ENCODE measurements around the gene ZNF804A. TPM values are rescaled to one million over a fixed set of nuclear protein-coding genes. Genes with fewer than 3 reads are reported as not detected.

ZNF804A gene
- total and polyA plus RNA-seq, 2 of the 4 experiments (the other 2 are of a cell fraction) = 2.2 to 2.7 TPM

DNA sequence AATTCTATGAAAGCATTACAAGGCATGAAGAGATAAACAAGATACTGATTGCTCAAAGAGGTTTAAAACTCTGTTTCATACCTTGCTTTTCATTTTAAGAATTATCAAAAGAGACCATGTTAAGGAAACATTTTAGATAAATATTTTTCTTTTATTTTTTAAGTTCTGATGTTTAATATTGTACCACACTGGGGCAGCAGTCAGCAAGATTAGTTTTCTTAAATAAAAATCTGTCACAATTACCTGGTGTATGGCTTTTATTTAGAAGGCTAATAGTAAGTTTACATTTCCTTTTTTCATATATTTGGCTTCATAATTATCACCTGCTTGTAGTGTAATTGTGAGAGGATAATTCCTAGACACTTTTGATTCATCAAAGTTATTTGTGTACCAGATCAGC lies 46.4 kb downstream of the ZNF804A start:
- Histone ChIP-seq H3K23ac (ENCODE audit: low read depth, low read length) (no peak overlapping the region), H4K8ac (ENCODE audit: low read depth in 2 of 2, low read length in 2 of 2) (no peak overlapping the region; a peak in 1 of 4 replicates), H4K20me1 (ENCODE audit: insufficient read depth, low read length) (no peaks in the 10 kb centered on the region), H2AK5ac (ENCODE audit: low read depth, low read length) (no peak overlapping the region), H4K5ac (ENCODE audit: low read depth, low read length) (no peak overlapping the region), H3K4me1 (ENCODE audit: control insufficient read depth, insufficient read depth, low read length) (peaks cover 5% of the 10 kb centered on the region), H2AK9ac (replicated peaks; ENCODE audit: low read depth, low read length, poor library complexity) (no peak overlapping the region), H3K4me2 (ENCODE audit: low read depth, low read length) (no peak overlapping the region), H4K91ac (ENCODE audit: insufficient read depth, low read depth, low read length) (no peak overlapping the region), H3K9me1 (ENCODE audit: insufficient read depth, low read length) (no peaks in the 10 kb centered on the region), H3K36me3 (ENCODE audit: control insufficient read depth, insufficient read depth, low read length) (no peaks in the 10 kb centered on the region), H3K27me3 (ENCODE audit: control insufficient read depth, insufficient read depth, low read length) (no peaks in the 10 kb centered on the region), H3K9me3 (ENCODE audit: control insufficient read depth, insufficient read depth, low read length) (no peaks in the 10 kb centered on the region), H2AFZ (replicated peaks; ENCODE audit: low read length, poor library complexity) (no peak overlapping the region), H3K27ac (ENCODE audit: insufficient read depth, low read length) (no peak overlapping the region), H3K4ac (ENCODE audit: low read depth, low read length) (no peak overlapping the region), H3K4me3 (ENCODE audit: insufficient read depth, low read depth, low read length) (no peak overlapping the region), H3K14ac (replicated peaks; ENCODE audit: low read depth, low read length) (no peak overlapping the region), H2BK15ac (ENCODE audit: low read depth, low read length) (no peak overlapping the region), H3K18ac (ENCODE audit: low read depth, low read length) (no peak overlapping the region), H2BK5ac (ENCODE audit: low read depth, low read length, poor library complexity, severe bottlenecking) (no peak overlapping the region), H2BK20ac (ENCODE audit: low read depth, low read length) (no peak overlapping the region), H3K56ac (ENCODE audit: extremely low read depth, insufficient read depth, low read length) (no peak overlapping the region), H3K9ac (ENCODE audit: low read depth, low read length) (no peak overlapping the region), H3K79me1 (ENCODE audit: low read depth in 1 of 2, low read length in 2 of 2) (peaks cover 0 to 3% of the 10 kb centered on the region in 2 experiments; a peak in 1 of 4 replicates), H2BK120ac (ENCODE audit: low read depth, low read length) (no peak overlapping the region)
- dilution Hi-C loops (cut with HindIII; ENCODE audit: low sequenced_read_pairs, unreplicated experiment) = no loop called here
- BruUV-seq (replicated peaks) = no TSS peak
- CTCF ChIA-PET = no interaction called here
- ATAC-seq (ENCODE audit: low read depth) (no peak), DNase-seq (peak; percentile 32)
- TF ChIP-seq RFX5 (IDR thresholded peaks at IDR 0.05; ENCODE audit: low read depth, low read length) (no peak), NFE2L2 (IDR thresholded peaks at IDR 0.05; ENCODE audit: low read depth, low read length) (no peak), SMC3 (IDR thresholded peaks at IDR 0.05; ENCODE audit: low read depth, low read length) (peak; percentile 22; the same call in 1 of the 2 replicates), MAZ (IDR thresholded peaks at IDR 0.05; ENCODE audit: borderline replicate concordance, low read depth, low read length) (no peak), MAFK (IDR thresholded peaks at IDR 0.05; ENCODE audit: low read depth, low read length) (no peak), FOS (IDR thresholded peaks at IDR 0.05; ENCODE audit: low read depth, low read length) (no peak), RAD21 (IDR thresholded peaks at IDR 0.05; ENCODE audit: low read length) (peak; percentile 29; the same call in 1 of the 2 replicates)
- TF ChIP-seq, protein P1, sequence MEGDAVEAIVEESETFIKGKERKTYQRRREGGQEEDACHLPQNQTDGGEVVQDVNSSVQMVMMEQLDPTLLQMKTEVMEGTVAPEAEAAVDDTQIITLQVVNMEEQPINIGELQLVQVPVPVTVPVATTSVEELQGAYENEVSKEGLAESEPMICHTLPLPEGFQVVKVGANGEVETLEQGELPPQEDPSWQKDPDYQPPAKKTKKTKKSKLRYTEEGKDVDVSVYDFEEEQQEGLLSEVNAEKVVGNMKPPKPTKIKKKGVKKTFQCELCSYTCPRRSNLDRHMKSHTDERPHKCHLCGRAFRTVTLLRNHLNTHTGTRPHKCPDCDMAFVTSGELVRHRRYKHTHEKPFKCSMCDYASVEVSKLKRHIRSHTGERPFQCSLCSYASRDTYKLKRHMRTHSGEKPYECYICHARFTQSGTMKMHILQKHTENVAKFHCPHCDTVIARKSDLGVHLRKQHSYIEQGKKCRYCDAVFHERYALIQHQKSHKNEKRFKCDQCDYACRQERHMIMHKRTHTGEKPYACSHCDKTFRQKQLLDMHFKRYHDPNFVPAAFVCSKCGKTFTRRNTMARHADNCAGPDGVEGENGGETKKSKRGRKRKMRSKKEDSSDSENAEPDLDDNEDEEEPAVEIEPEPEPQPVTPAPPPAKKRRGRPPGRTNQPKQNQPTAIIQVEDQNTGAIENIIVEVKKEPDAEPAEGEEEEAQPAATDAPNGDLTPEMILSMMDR (conservative IDR thresholded peaks at IDR 0.05; ENCODE audit: low read depth, low read length) = peak; percentile 38; the same call in 1 of the 2 replicates
- POLR2A ChIA-PET (ENCODE audit: unreplicated experiment) = no interaction called here
- in situ Hi-C loops (cut with MboI; ENCODE audit: low sequenced_read_pairs) = loop anchor here (25.0 kb wide), 1 partner anchor 1093 kb away; the partner anchor contains the start of gene FSIP2
- intact Hi-C loops (cut with micrococcal nuclease) = loop anchor here (10.0 kb wide), 1 partner anchor 640 kb away; no protein-coding TSS in a partner anchor
